Breast epithelium (tissue), 4 donors: ENCODE results near the gene TSHZ1. TPM values are rescaled to one million over a fixed set of nuclear protein-coding genes. Genes with fewer than 3 reads are reported as not detected.

Source experiments
- DNase-seq, 2 donors: peaks; one replicate each; pipeline ENCODE4 v3.0.0-alpha.2; 2019; ENCODE audit warnings: low spot score in 2 of 2
- H3K27ac ChIP-seq, 2 donors: fragments of 200-600 bp; sonication (generic) in 1 of 2; one replicate each; pipeline ENCODE4 v1.5.1; 2016 to 2019; ENCODE audit warnings: mild to moderate bottlenecking in 1 of 2
- H3K27me3 ChIP-seq, 2 donors: fragments of 200-600 bp; sonication (generic) in 1 of 2; one replicate each; pipeline versions ENCODE4 v1.5.1 to v1.6.0; 2017 to 2019; ENCODE audit warnings: control low read depth in 1 of 2, mild to moderate bottlenecking in 1 of 2
- H3K36me3 ChIP-seq: fragments of 200-600 bp; one replicate; pipeline ENCODE4 v1.5.1; 2019
- H3K4me1 ChIP-seq, 2 donors: fragments of 200-600 bp; sonication (generic); one replicate each; pipeline ENCODE4 v1.5.1; 2016 to 2019; ENCODE audit warnings: control low read depth in 1 of 2
- H3K4me3 ChIP-seq, 3 donors: fragments of 200-600 bp; sonication (generic); 1 replicate in 2 of 3; 2 replicates in 1 of 3; pipeline ENCODE4 v1.5.1; 2016 to 2019; ENCODE audit warnings: mild to moderate bottlenecking in 3 of 3, moderate library complexity in 2 of 3
- H3K9me3 ChIP-seq, 2 donors: fragments of 200-600 bp; sonication (generic) in 1 of 2; one replicate each; pipeline ENCODE4 v1.5.1; 2016 to 2019; ENCODE audit warnings: control low read depth in 1 of 2
- CTCF ChIP-seq, 3 donors: fragments of 450-650 bp; IDR thresholded peaks; one replicate each; pipeline ENCODE4 v1.5.1; 2016 to 2017; ENCODE audit warnings: antibody characterized with exemption in 3 of 3, mild to moderate bottlenecking in 3 of 3, moderate library complexity in 3 of 3
- POLR2A ChIP-seq: fragments of 450-650 bp; IDR thresholded peaks from one replicate; pipeline ENCODE4 v1.6.1; 2016; ENCODE audit warnings: antibody characterized with exemption, mild to moderate bottlenecking, moderate library complexity
- POLR2AphosphoS5 ChIP-seq, 3 donors: sonication (generic); formaldehyde crosslinking; IDR thresholded peaks; one replicate each; pipeline ENCODE4 v1.6.1; 2017; ENCODE audit warnings: antibody characterized with exemption in 3 of 3
- intact Hi-C: fragments of 100-400 bp; cut with DNase I; formaldehyde crosslinking; loops from one replicate; pipeline ENCODE4 v1.15.1; 2023; ENCODE audit warnings: low total_unique reads
- total RNA-seq, 3 donors: library from RNA; depleted of rRNA; stranded (reverse); fragments of >200 nt; gene quantifications; one replicate each; pipeline ENCODE4 v1.1.0, GENCODE V29; 2016

The TSHZ1 gene
- total RNA-seq, 3 donors from 2014 or later: 12.3 to 18.3 (median 16.4) TPM

DNA sequence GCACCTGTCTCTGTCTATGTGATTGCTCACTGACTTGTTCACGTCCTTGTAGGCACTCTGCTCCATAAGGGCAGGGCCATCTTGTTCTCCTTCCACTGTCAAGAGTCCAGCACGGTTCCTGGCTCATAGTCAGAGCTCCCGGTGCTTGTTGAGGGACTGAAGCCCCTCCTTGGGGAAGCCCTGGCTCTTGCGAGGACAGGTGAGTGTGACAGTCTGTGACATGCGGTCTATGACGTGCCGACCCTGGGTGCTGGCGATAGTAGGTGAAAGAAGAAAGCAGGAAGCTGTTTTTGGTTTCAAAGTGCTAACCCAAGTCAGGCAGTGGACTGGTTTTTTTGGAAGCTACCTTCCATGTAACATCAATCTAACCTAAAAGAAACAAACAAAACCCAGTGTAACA, 18.8 kb downstream of the TSHZ1 start:
- Histone ChIP-seq H3K27me3 (no peaks in the 10 kb centered on the region), H3K27ac (no peak overlapping the region), H3K4me3 (no peak overlapping the region), H3K36me3 (no peaks in the 10 kb centered on the region), H3K9me3 (no peaks in the 10 kb centered on the region), H3K4me1 (no peaks in the 10 kb centered on the region)
- DNase-seq: no peak
- intact Hi-C loops: no loop called here
- TF ChIP-seq POLR2A (no peak), POLR2AphosphoS5 (IDR thresholded peaks at IDR 0.05) (no peak), CTCF (IDR thresholded peaks at IDR 0.05) (no peak)

- H3K9me3 ChIP-seq: no peaks in the 10 kb centered on the region
- H3K27me3 ChIP-seq: no peaks in the 10 kb centered on the region
- no peak overlapping the region for H3K4me3 ChIP-seq
- H3K4me1 ChIP-seq: no peaks in the 10 kb centered on the region
- intact Hi-C loops: no loop called here
- H3K36me3 ChIP-seq: no peaks in the 10 kb centered on the region
- peak overlapping the region in 1 of 2 donors; percentile 33 for H3K27ac ChIP-seq
- DNase-seq: no peak
- TF ChIP-seq POLR2A (no peak), CTCF (IDR thresholded peaks at IDR 0.05) (no peak), POLR2AphosphoS5 (IDR thresholded peaks at IDR 0.05) (no peak)
Observed at GRCh38 chr18:75230163-75231052, 19.8 kb downstream of the TSHZ1 start.

DNA sequence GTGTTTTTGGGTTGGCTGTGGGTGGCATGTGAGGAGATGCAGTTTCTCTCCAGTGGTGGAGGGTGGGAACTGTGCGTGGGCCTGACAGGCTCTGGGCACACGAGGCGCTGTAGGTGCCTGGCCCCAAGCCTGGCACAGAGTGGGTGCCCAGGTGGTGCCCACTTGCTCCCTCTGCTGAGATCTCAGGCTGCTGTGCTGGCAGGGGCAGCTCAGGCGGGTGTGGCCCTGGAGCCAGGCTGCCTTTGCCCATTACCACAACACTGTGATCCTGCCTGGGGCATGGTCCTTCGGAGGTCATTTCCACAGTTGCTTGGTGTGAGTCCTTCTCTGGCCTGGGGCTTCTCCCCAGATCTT, 20.4 kb downstream of the TSHZ1 start:
- Histone ChIP-seq H3K36me3 (no peaks in the 10 kb centered on the region), H3K4me3 (no peak overlapping the region), H3K4me1 (no peaks in the 10 kb centered on the region), H3K27ac (peak overlapping the region; percentile 6 to 33), H3K9me3 (no peaks in the 10 kb centered on the region), H3K27me3 (no peaks in the 10 kb centered on the region)
- TF ChIP-seq POLR2A: no peak
- DNase-seq: no peak
- intact Hi-C loops: no loop called here

DNA sequence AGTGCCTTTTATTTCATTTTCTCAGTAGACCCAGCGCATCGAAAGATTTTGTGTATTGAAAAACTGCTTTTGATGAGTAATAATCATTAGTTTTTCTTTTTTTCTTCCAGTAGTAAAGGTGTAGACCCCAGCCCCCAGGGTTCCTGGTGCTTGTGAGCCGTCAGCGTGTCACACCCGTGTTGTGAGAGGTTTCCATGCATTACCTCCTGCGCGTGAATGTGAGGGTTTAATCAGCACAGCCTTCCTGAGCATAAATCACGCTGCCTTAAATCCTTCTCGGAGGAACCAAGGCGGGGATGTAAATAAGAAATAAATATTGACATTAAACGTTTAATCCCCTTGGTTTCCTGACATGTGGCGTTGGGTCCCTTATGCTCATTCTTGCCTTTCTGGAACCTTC, 24.3 kb downstream of the TSHZ1 start:
- TF ChIP-seq POLR2AphosphoS5 (IDR thresholded peaks at IDR 0.05) (no peak), POLR2A (no peak), CTCF (IDR thresholded peaks at IDR 0.05) (no peak)

DNA sequence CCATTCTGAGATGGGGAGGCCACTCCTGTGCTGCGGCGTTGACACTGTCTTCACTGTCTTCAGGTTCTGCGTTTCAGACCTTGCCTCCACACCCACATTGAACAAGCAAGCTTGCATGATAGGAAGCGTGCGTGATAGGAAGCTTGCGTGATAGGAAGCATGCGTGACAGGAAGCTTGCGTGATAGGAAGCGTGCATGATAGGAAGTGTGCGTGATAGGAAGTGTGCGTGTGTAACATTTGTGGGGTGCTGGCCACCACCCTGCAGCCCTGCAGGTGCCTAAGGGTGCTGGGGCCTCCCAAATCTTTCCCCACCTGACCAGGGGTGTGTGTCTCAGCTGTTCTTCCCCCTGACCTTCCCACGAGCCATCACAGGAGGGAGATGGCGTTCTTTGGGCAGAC, 25.3 kb downstream of the TSHZ1 start:
- DNase-seq: no peak
- Histone ChIP-seq H3K27ac (no peak overlapping the region), H3K4me3 (no peak overlapping the region), H3K27me3 (no peaks in the 10 kb centered on the region), H3K9me3 (no peaks in the 10 kb centered on the region), H3K4me1 (no peaks in the 10 kb centered on the region), H3K36me3 (no peaks in the 10 kb centered on the region)
- intact Hi-C loops: no loop called here
- TF ChIP-seq POLR2A: no peak
- TF ChIP-seq CTCF (IDR thresholded peaks at IDR 0.05): no peak

More for the DNA sequence above, 24.3 kb downstream of the TSHZ1 start:
- Histone ChIP-seq H3K27ac (no peak overlapping the region), H3K9me3 (no peaks in the 10 kb centered on the region), H3K36me3 (no peaks in the 10 kb centered on the region), H3K27me3 (no peaks in the 10 kb centered on the region), H3K4me3 (no peak overlapping the region), H3K4me1 (no peaks in the 10 kb centered on the region)
- DNase-seq: no peak
- intact Hi-C loops: no loop called here
